Measurements from ENCODE around the gene MYO10.

DNA sequence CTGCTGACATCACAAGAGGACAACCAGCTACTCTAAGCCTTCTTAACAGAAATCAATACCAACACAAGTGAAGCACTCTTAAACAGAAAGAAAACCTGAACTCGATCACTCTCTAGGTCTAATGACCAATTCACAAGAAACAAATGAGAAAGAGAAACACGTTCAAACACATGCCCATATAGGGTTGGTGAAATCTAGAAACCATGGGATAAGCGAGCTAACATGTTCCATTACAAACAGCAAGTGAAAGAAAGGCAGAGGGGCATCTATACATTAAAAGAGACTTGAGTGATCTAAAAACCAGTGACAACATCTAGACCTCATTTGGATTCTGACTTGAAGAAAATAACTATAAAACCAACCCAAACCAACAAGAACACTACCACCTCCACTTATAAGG, 244.4 kb downstream of the MYO10 start:
- TF ChIP-seq, protein P1, sequence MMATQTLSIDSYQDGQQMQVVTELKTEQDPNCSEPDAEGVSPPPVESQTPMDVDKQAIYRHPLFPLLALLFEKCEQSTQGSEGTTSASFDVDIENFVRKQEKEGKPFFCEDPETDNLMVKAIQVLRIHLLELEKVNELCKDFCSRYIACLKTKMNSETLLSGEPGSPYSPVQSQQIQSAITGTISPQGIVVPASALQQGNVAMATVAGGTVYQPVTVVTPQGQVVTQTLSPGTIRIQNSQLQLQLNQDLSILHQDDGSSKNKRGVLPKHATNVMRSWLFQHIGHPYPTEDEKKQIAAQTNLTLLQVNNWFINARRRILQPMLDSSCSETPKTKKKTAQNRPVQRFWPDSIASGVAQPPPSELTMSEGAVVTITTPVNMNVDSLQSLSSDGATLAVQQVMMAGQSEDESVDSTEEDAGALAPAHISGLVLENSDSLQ (IDR thresholded peaks at IDR 0.05): no peak
- TF ChIP-seq ELF4 (IDR thresholded peaks at IDR 0.05) (no peak), ZNF384 (IDR thresholded peaks at IDR 0.05) (no peak), HDGF (IDR thresholded peaks at IDR 0.05; ENCODE audit: borderline replicate concordance) (no peak), SP1 (IDR thresholded peaks at IDR 0.05) (no peak), SUZ12 (IDR thresholded peaks at IDR 0.05) (no peak), BHLHE40 (IDR thresholded peaks at IDR 0.05; ENCODE audit: borderline replicate concordance) (no peak), L3MBTL2 (conservative IDR thresholded peaks at IDR 0.05) (no peak), FOXM1 (IDR thresholded peaks at IDR 0.05; ENCODE audit: borderline replicate concordance) (no peak), CTBP1 (IDR thresholded peaks at IDR 0.05; ENCODE audit: borderline replicate concordance) (no peak), FOXA1 (IDR thresholded peaks at IDR 0.05) (no peak), TARDBP (IDR thresholded peaks at IDR 0.05) (no peak)
